Measurements from ENCODE around the gene TFAP2D.

Gene TFAP2D

GRCh38 chr6:50713226-50713625 lies at the start of gene TFAP2D:
TFAP2D (plus strand) TSS chr6:50713526; CDS start chr6:50714056, 530 bp downstream.
- DNase-seq = no peak

DNA sequence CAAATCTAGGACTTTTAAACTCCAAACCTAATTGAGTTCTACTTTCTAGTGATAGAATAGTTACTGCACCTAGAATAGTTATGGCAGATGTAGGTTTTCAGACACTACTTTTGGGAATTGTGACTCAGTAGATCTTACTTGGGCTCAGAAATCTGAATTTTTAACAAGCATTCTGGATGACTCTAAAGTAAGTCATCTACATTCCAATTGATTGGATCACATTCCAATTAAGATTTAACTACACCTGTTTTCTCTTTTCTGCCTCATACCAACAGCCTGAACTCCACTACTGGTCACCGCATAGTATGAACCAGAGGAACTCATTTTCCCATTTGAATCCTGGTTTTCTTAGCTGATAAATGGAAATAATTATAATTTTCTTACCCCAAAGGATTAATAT lies 49.5 kb upstream of the TFAP2D start:
- no peak for DNase-seq

- no peak for DNase-seq
These were observed 47.2 kb upstream of the TFAP2D start for GRCh38 chr6:50666089-50666488.

- DNase-seq = no peak
These were observed 32.0 kb upstream of the TFAP2D start for GRCh38 chr6:50681213-50681824.

DNA sequence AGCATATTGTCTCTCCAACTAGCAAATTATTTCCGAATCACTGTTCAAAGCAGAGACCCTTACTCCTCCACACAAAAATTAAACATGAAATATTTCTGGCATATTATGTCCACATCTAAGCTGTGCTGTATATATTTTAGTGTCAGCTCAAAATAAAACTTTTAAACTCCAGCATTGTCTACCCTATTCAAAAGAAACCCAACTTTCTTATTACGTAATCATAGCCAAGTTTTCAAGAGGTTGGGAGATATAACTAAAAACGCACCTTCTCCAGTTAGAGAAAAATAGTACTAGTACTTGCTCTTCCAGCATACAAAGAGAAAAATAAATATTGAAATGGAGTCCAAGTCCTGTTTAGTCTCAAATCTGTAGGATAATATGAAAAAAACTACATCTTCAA lies 24.1 kb upstream of the TFAP2D start:
- DNase-seq = no peak

GRCh38 chr6:50691814-50692495 lies 21.4 kb upstream of the TFAP2D start:
- DNase-seq = no peak

DNA sequence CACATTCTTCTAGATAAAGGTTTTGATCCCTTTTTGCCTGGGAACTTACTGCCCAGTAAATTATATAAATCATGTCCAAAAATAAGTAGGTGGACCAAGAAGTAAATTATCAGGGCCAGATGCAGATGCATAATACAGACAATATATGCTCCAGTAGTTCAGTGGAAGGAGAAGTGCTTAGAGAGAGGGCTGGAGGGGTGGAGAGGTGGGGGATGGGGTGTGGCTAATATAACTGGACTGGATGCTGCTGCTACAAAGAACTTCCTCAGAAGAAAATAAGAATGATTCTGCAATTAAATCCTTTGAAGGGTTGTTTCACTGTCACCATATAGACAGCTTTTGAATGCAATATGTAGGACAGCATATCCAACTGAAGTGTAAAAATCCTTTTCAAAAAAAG lies 14.8 kb upstream of the TFAP2D start:
- no peak for DNase-seq

DNA sequence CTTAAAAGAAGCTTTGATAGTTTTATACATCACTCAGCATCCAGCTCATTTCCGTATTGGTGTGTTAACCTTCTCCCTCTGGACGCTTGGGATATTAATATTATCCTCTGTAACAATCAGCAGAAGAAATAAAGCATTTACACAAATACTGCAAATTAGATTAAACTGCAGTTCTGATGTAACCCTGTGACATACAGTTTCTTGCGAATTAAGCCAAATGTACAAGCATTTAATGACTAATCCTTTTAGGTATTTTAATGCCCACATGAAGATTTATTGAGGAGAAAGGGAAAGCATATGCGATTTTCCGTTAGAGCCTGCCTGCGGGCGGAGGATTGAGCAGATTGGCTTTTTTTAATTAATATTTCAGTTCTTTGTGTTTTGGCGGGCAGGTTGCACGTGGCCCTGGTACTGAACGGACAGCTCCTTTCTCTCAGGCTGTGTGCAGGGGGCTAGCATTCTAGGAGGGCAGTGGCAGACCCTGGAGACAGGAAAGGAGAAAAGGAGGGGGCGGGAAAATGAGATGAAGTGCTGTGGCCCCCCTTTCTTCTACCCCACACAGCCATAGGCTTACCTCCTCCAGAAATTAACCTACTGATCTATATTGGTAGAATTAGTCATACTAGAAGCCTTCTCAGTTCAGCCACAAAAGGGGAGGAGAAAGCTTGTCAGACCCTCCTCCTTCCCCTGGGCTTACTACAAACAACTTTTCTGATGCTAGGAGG lies 14.1 kb upstream of the TFAP2D start:
- no peak for DNase-seq

GRCh38 chr6:50706575-50706974 lies 6.8 kb upstream of the TFAP2D start:
- no peak for DNase-seq

- DNase-seq = no peak
These were observed 6.1 kb upstream of the TFAP2D start for GRCh38 chr6:50707191-50707590.

DNA sequence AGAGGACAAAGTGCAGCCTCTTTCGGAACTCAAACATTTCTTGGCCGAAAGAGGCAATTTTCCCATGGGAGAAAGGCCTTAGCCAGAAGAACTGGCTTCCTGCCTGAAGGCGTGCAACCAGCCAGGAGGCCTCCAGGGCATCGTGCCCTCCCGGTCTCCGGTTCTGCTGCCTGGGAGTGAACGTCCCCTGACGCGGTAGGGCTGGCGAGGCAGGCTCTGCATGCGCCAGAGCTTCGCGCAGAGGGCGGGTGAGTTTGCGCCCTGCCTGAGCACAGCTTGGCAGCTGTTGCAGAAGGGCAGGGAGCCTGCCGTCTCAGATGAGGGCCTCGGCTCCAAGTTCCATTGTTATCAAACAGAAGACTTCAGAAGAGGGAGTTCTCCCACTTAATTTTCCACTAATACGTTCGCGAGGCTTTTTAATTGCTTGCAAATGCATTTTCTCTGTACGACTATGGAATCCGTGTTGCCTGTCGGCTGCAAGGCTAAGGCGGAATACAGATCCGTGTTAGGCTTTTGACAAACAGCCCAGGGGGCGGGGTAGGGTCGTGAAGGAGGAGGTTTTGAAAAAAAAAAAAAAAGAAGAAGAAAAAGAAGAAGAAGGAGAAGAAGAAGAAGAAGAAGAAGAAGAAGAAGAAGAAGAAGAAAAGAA lies 5.5 kb upstream of the TFAP2D start:
- no peak for DNase-seq

DNA sequence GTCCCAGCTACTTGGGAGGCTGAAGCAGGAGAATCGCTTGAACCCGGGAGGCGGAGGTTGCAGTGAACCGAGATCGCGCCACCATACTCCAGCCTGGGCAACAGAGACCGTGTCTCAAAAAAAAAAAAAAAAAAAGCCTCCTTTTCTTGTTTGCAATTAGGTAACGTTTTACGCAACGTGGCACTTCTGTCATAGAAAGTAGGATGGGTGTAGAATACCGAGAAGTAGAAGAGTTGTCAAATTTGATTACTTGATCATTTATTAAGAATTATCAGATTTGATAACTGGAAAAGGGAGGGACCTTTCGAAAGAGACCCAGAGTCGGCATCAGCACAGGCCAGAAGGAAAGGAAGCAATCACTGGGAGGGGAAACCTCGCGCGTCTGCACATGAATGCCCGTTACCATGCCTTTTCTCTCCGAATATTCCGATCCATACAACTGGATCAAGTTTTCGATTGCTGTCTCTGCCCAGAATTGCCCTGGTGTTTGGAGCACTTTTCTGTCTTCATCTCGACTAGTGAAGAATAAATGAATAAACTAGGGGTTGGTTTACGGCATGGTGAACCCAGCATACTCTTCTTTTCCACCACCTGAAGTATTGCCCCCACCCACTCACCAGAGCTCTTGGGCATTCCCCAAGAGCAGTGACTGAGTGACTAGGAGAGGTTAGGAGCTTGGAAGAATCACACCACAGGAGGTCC lies 4.5 kb upstream of the TFAP2D start:
- DNase-seq = no peak

GRCh38 chr6:50709366-50709734 lies 4.0 kb upstream of the TFAP2D start:
- no peak for DNase-seq

- DNase-seq = no peak
These were observed 1.6 kb upstream of the TFAP2D start for GRCh38 chr6:50711686-50712085.

- DNase-seq = no peak
These were observed 1.0 kb upstream of the TFAP2D start for GRCh38 chr6:50712291-50712690.

- no peak for DNase-seq
These were observed 706 bp downstream of the TFAP2D start for GRCh38 chr6:50713977-50714486.

- no peak for DNase-seq
These were observed 1.4 kb downstream of the TFAP2D start for GRCh38 chr6:50714487-50715379.

DNA sequence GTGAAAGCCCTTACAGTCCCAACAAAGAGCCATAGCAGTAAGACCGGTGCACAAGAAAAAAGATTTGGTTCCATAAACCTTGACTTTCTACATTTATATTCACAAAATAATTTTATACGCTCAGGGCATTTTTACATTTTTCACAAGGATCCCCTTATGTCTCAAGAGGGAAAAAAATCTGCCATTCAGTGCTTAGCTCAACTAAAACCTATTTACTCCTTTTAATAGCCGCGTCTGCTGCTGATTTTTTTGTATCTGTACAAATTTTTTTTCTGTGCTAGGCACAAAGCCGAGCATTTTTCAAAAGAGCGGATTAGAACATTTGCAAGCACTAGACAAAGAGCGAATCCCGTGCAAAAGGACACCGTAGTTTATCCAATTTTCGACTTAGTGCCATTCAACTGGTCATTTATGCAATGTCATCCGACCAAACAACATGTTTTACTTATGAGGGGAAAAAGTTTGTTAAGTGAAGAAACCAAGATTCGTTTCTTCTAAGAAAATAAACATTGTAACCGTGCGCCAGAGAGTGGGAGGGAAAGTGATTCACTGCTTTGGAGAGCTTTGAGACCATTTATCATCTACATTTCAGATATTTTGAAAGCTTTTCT lies 3.7 kb downstream of the TFAP2D start:
- no peak for DNase-seq

- DNase-seq = no peak
These were observed 4.6 kb downstream of the TFAP2D start for GRCh38 chr6:50717734-50718457.

DNA sequence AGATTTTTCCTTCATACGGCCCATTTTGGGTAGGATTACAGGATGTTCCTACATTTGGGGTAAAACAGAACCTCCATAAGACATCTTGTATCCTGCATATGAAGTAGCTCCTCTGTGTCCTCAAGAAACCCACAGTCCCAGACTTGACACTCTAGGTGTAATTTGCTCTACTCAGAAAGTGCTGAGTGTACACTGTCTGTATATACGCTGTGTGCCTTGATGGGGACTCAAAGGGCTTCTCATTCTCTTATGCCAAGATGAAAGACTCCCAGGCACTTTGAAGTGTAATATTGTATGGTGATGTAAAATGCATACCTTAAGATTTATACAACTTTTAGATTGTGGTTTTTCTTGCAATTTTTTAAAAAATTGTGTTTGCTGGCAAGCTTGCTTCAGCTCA lies 5.2 kb downstream of the TFAP2D start:
- no peak for DNase-seq

DNA sequence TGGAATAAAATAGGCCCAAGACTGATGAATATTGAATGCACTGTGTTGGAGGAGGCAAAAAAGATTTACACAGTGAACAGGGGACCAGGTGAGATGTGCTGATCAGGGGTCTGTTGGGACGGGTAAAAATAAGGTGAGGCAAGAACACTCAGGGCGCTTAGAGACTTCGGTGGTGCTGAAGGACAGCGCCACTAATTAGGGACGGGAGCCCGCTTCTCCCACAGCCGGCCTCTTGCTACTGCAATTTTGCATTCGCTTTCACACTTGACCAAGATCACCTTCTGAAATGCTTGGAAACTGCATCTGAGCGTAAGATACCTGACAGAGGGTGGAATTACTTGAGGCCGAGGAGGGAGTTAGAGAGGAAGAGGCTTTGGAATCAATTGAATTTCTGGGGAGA lies 7.3 kb downstream of the TFAP2D start:
- peak; percentile 42 for DNase-seq

All from RPMI8226 (cell line).